GM12874 (cell line): ENCODE data around the gene ATP5F1D.

Source experiments
- TF ChIP-seq, protein P1 (sequence below): IDR thresholded peaks from 2 replicates; pipeline ENCODE4 v1.5.1; 2011; ENCODE audit warnings: low read depth, mild to moderate bottlenecking, control low read depth, low read length, moderate library complexity; ENCODE audit not compliant: insufficient read depth

The ATP5F1D gene

DNA sequence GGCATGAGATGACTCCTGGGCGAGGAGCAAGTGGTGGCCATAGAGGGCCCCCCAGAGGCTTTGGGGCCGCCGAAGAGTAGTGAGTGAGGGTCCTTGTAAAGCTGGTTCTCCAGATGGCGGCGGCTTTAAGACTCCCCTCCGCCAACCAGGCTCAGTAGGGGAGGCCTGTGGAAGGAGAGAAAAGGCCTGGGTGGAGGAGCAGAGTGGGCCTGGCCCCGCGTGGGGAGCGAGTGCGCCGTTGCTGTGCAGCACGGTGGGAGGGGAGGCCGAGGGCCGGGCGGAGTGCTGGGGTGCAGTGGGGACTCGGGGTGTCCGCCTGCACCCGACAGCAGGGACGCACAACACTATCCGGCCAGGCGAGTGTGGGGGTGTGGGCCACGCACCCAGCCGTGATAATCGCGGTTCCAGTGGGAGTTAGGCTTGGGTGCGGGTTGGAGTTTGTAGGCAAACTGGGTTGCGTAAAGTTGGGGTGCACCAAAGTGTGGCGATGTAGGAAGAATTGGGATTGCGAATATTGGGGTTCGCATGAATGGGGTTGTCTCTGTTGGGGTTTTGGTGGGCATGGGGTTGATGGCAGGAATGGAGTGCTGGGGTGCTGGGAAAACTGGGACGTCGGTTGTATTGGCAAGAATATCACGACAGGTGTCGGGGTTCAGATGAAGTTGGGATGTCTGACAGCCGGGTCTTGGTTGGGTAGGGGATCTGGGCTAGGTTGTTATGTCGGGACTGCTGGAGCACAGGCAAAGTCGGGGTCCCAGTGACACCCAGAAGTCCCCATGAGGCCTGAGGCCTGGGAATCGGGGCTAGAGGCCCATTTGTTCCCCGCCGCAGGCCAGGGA, 26.9 kb downstream of the ATP5F1D start:
- TF ChIP-seq, protein P1, sequence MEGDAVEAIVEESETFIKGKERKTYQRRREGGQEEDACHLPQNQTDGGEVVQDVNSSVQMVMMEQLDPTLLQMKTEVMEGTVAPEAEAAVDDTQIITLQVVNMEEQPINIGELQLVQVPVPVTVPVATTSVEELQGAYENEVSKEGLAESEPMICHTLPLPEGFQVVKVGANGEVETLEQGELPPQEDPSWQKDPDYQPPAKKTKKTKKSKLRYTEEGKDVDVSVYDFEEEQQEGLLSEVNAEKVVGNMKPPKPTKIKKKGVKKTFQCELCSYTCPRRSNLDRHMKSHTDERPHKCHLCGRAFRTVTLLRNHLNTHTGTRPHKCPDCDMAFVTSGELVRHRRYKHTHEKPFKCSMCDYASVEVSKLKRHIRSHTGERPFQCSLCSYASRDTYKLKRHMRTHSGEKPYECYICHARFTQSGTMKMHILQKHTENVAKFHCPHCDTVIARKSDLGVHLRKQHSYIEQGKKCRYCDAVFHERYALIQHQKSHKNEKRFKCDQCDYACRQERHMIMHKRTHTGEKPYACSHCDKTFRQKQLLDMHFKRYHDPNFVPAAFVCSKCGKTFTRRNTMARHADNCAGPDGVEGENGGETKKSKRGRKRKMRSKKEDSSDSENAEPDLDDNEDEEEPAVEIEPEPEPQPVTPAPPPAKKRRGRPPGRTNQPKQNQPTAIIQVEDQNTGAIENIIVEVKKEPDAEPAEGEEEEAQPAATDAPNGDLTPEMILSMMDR = no peak

DNA sequence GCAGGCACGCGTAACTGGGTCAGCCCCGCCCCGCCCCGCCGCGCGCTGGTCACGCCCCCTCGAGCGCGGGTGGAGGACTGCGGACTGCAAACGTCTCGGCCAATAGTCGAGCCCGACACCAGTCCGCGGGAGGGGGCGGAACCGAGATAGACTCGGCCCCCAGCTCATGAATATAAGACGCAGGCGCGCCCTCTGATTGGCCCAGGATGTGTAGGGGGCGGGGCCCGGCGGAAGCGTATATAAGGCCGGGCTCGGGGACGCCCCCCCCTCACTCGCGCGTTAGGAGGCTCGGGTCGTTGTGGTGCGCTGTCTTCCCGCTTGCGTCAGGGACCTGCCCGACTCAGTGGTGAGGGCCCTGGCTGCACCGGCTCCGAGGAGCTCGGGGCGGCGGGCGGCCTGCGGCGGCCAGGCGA, 27.5 kb downstream of the ATP5F1D start, which contains the start of gene CIRBP:
Gene CIRBP (plus strand): TSS at position 268 of the 413 bp plus-strand sequence. CDS start 1,602 bp downstream, outside the sequence.
- TF ChIP-seq, protein P1 = no peak

DNA sequence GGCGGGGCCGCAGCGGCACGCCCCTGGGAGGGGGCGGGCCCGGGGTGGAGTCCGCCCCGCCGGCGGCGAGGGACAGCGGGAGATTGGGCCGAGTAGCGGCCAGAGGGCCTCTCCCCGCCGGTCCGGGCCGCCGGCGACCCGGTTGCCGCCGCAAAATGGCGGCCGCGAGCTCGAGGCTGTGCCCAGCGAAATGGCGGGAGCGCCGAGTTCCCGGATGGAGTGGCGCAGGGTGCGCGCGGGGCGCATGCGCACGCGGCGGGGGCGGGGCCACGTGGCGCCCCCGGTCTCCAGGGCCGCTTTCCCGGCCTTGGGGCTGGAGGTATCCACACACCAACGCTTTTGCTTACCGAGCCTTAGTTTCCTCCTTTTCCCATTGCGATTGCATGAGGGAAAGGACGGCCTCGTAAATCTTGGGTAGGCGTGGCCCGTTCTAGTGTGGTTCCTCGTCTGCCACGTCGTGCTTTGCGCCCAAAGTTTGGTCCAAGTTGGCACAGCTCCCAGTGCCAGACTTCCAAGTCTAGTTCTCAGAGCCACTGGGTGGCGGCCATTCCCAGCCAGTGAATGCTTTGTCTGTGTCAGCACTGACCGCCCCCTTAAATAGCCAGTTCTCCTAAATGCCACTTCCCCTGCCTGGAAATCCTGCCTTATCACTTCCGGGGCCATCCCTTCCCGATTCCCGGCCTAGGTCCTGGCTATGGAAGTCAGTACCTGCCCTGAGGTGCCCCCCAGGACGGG, 28.1 kb downstream of the ATP5F1D start:
- TF ChIP-seq, protein P1 = no peak

DNA sequence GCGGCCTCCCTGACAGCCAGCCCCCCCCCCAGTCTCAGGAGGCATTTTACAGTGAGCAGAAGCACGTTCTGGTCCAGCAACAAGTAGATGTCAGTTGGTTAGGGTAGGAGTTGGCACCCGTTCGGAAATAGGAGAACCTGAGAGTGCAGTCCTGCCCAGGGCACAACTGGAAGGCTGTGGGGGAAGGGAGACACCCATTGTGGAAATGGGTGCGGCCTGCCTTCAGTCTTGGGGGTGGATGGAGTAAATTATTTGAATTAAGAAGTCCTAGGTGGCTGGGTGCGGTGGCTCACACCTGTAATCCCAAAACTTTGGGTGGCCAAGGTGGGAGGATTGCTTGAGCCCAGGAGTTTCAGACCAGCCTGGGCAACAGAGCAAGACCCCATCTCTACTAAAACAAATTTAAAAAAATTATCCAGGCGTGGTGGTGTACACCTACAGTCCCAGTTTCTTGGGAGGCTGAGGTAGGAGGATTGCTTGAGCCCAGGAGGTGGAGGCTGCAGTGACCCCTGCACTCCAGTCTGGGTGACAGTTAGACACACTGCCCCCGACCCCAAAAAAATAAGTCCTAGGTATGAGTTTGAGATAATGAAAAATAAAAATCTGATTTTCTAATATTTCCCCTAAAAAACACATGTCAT, 28.8 kb downstream of the ATP5F1D start:
- TF ChIP-seq, protein P1 = no peak

DNA sequence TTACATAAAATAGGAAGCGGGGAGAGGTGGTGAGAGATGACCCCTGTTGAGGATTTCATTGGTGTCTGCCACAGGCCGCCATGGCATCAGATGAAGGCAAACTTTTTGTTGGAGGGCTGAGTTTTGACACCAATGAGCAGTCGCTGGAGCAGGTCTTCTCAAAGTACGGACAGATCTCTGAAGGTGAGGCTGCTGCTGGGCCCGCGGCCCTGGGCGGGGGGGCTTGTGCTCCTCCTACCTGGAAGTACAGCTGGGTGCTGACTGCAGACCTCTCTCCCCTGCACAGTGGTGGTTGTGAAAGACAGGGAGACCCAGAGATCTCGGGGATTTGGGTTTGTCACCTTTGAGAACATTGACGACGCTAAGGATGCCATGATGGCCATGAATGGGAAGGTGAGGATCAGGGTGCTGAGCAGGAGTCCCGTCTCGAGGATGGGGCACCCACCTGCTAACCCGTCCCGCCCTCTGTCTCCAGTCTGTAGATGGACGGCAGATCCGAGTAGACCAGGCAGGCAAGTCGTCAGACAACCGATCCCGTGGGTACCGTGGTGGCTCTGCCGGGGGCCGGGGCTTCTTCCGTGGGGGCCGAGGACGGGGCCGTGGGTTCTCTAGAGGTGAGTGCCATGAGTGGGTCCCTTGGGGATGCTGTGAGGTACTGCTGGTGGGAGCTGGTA, 29.4 kb downstream of the ATP5F1D start:
- TF ChIP-seq, protein P1 = no peak

DNA sequence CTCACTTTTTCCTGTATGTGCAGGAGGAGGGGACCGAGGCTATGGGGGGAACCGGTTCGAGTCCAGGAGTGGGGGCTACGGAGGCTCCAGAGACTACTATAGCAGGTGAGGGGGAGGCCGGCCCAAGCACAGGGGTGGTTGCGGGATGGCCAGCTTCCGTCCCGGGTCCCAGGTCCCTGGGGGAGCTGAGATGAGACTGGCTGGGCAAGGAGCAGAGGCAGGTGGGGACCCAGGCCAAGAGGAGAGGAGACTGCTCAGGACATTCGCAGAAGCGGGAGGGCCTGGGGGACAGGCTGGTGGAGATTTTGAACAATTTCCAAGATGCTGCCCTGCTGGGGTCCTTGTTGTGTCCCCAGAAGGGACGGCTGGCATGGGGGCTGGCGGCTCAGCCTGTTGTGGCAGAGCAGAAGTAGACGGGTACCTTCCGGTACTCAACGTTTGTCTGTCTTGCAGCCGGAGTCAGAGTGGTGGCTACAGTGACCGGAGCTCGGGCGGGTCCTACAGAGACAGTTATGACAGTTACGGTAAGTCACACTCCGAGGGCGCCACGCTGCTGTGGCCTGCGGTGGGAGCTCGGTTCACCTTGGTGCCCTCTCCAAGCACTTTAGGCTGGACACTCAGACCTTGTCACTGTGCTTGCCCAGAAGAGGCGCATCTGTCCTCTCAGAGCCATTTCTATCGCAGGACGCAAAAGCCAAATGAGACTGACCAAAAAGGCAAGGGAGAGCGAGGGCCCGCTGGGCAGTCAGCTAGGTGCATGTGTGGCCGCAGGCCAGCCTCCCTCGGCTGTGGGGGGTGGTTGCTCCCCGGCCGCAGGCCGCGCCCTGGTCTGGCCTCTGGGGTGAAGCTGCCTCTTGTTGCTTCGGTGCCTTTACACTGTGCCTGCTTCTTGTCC, 30.2 kb downstream of the ATP5F1D start:
- TF ChIP-seq, protein P1 = no peak
